ENCODE results near the gene SPATC1L. TPM values are rescaled to one million over a fixed set of nuclear protein-coding genes. Genes with fewer than 3 reads are reported as not detected.

The SPATC1L gene
- total and polyA plus RNA-seq, 2 of the 8 experiments (the other 6 are each of a cell fraction or from before 2014, with no cell fraction given): 24.9 to 50.0 TPM

GRCh38 chr21:46212721-46213484, 28.6 kb upstream of the SPATC1L start:
- H4K8ac ChIP-seq (ENCODE audit: extremely low read depth, insufficient read depth, low read length): no peak overlapping the region
- H2BK120ac ChIP-seq (replicated peaks; ENCODE audit: low read depth, low read length): no peak overlapping the region
- peaks cover 0 to 17% (median 8%) of the 10 kb centered on the region in 4 experiments for H3K36me3 ChIP-seq (ENCODE audit: control insufficient read depth in 2 of 4, insufficient read depth in 4 of 4, low read length in 3 of 4)
- H2BK5ac ChIP-seq (ENCODE audit: low read depth, low read length): no peak overlapping the region; the same call in 1 of the 2 replicates
- H3K27me3 ChIP-seq (replicated peaks in 1 of 4; ENCODE audit: control insufficient read depth in 3 of 4, extremely low read depth in 1 of 4, insufficient read depth in 3 of 4, low read length in 3 of 4): no peaks in the 10 kb centered on the region
- H3K23me2 ChIP-seq (ENCODE audit: low read depth, low read length): no peaks in the 10 kb centered on the region
- no peak overlapping the region for H2AK5ac ChIP-seq (ENCODE audit: low read depth, low read length)
- no peak overlapping the region for H3K14ac ChIP-seq (ENCODE audit: insufficient read length)
- H2AFZ ChIP-seq (ENCODE audit: low read length): no peak overlapping the region
- no peak overlapping the region for H3K27ac ChIP-seq (ENCODE audit: low read depth, low read length)
- peaks cover 7 to 32% of the 10 kb centered on the region in 2 experiments for H4K20me1 ChIP-seq (replicated peaks in 1 of 2; ENCODE audit: control insufficient read depth in 1 of 2, insufficient read depth in 2 of 2, low read length in 2 of 2)
- no peak overlapping the region for H3K4ac ChIP-seq (replicated peaks; ENCODE audit: insufficient read length, low read depth, low read length)
- H3K79me1 ChIP-seq (ENCODE audit: low read depth, low read length): peaks cover 9% of the 10 kb centered on the region; the same call in 1 of the 2 replicates
- FAIRE-seq: no peak
- no peak overlapping the region for H3K9ac ChIP-seq (replicated peaks in 1 of 4; ENCODE audit: extremely low read depth in 1 of 4, low read depth in 3 of 4, low read length in 3 of 4)
- no peak overlapping the region for H2BK12ac ChIP-seq (ENCODE audit: low read depth, low read length)
- no peak overlapping the region for H4K5ac ChIP-seq (ENCODE audit: insufficient read length, low read depth, low read length)
- peaks cover 0 to 2% of the 10 kb centered on the region in 2 experiments; a peak in 1 of 4 replicates for H3K79me2 ChIP-seq (ENCODE audit: control insufficient read depth in 1 of 2, insufficient read depth in 2 of 2, low read length in 2 of 2)
- 89% methylated on average over 17 of the region's 18 CpGs; no CpG with 5 or more reads in 1 of the 2 experiments for WGBS, 2 experiments (ENCODE audit: extremely low coverage in 1 of 2, insufficient coverage in 1 of 2, insufficient read length in 1 of 2, insufficient replicate concordance in 2 of 2, low coverage in 1 of 2, low lambda C conversion rate in 2 of 2, missing lambda C conversion rate in 1 of 2)
- H2BK15ac ChIP-seq (ENCODE audit: low read length): no peak overlapping the region
- H3K4me3 ChIP-seq (ENCODE audit: extremely low read depth in 1 of 4, insufficient read depth in 2 of 4, low read depth in 3 of 4, low read length in 4 of 4): no peak overlapping the region
- H3K4me2 ChIP-seq (ENCODE audit: insufficient read depth in 1 of 2, low read depth in 2 of 2, low read length in 2 of 2): no peak overlapping the region
- no peak for TF ChIP-seq SP2 (IDR thresholded peaks at IDR 0.05; ENCODE audit: low read length)
- TF ChIP-seq KDM5A (IDR thresholded peaks at IDR 0.05; ENCODE audit: low read length): no peak
- no peak for TF ChIP-seq SIRT6 (IDR thresholded peaks at IDR 0.05; ENCODE audit: low read length)
- CTCF ChIA-PET (ENCODE audit: partially characterized antibody): interaction anchor here (1.9 kb wide), 1 partner anchor 60 kb away, joined by 7 read pairs; no protein-coding TSS in a partner anchor
- no peak overlapping the region for H3K23ac ChIP-seq (ENCODE audit: insufficient read length)
- no peak overlapping the region for H3K56ac ChIP-seq (replicated peaks; ENCODE audit: insufficient read length, low read depth, low read length)
- no peak overlapping the region for H3K18ac ChIP-seq (ENCODE audit: extremely low read depth, low read length)
- POLR2A ChIA-PET (ENCODE audit: partially characterized antibody): no interaction called here
- DNase-seq (ENCODE audit: low read depth in 1 of 2, low spot score in 2 of 2): no peak
- H4K91ac ChIP-seq (replicated peaks; ENCODE audit: insufficient read length, low read length): no peak overlapping the region
- H3K9me3 ChIP-seq (ENCODE audit: insufficient read depth in 2 of 2, low read depth in 1 of 2, low read length in 1 of 2): no peaks in the 10 kb centered on the region
- H3K4me1 ChIP-seq (replicated peaks in 1 of 4; ENCODE audit: control insufficient read depth in 3 of 4, insufficient read depth in 4 of 4, low read length in 3 of 4): no peaks in the 10 kb centered on the region
- H2BK20ac ChIP-seq (ENCODE audit: low read length): no peak overlapping the region
